Astrocyte of the cerebellum (primary cell): Measurements from ENCODE around the gene RAMAC.

Experiments
- DNase-seq: peaks from one replicate; pipeline ENCODE4 v3.0.0-alpha.2; 2011; ENCODE audit warnings: low read depth
- H3K4me3 ChIP-seq: 2 replicates; pipeline ENCODE4 v1.5.1; 2011; ENCODE audit warnings: mild to moderate bottlenecking, low read depth, low read length, moderate library complexity
- CTCF ChIP-seq: IDR thresholded peaks from 2 replicates; pipeline ENCODE4 v1.5.1; 2012; ENCODE audit warnings: low read length, low read depth, moderate library complexity, mild to moderate bottlenecking; ENCODE audit errors: missing control alignments
- in situ Hi-C: cut with HindIII; loops from 2 replicates; pipeline ENCODE4 v1.10.0; 2017; ENCODE audit warnings: low sequenced_read_pairs

The RAMAC gene

GRCh38 chr15:82944821-82945220 lies 41.2 kb upstream of the RAMAC start:
- H3K4me3 ChIP-seq: no peak overlapping the region
- in situ Hi-C loops: no loop called here
- DNase-seq: peak; percentile 13
- TF ChIP-seq CTCF: no peak

- TF ChIP-seq CTCF: no peak
- in situ Hi-C loops: no loop called here
- no peak overlapping the region for H3K4me3 ChIP-seq
- DNase-seq: no peak
Measured at GRCh38 chr15:82945326-82945725, 40.7 kb upstream of the RAMAC start.

- DNase-seq: no peak
- no peak for TF ChIP-seq CTCF
- in situ Hi-C loops: no loop called here
- no peak overlapping the region for H3K4me3 ChIP-seq
Measured at GRCh38 chr15:82946155-82946701, 39.8 kb upstream of the RAMAC start.

- TF ChIP-seq CTCF: no peak
- no peak for DNase-seq
- no peak overlapping the region for H3K4me3 ChIP-seq
- in situ Hi-C loops: loop anchor here (5.0 kb wide), 2 partner anchors 52 to 103 kb away; no protein-coding TSS in a partner anchor
Measured at GRCh38 chr15:82950295-82950694, 35.7 kb upstream of the RAMAC start.

GRCh38 chr15:82950746-82951370 lies 35.2 kb upstream of the RAMAC start:
- no peak overlapping the region for H3K4me3 ChIP-seq
- no peak for TF ChIP-seq CTCF
- DNase-seq: no peak
- in situ Hi-C loops: loop anchor here (5.0 kb wide), 2 partner anchors 51 to 104 kb away; no protein-coding TSS in a partner anchor

GRCh38 chr15:82951472-82952157 lies 34.4 kb upstream of the RAMAC start:
- in situ Hi-C loops: loop anchor here (5.0 kb wide), 2 partner anchors 51 to 104 kb away; no protein-coding TSS in a partner anchor
- no peak for TF ChIP-seq CTCF
- no peak for DNase-seq
- peak overlapping the region; percentile 44 for H3K4me3 ChIP-seq
